Activated naive CD4-positive, alpha-beta T cell (primary cell): ENCODE data around the gene DLGAP1.
"Not testable (repeated sequence)": the region's sequence is repeated elsewhere in the genome, so short reads cannot be mapped to it uniquely, and the experiment has no call there.

Experiments
- DNase-seq, 4 experiments: peaks; one replicate each; lab custom pipeline; 2025; lab: John Stamatoyannopoulos, UW

The DLGAP1 gene

GRCh38 chr18:3583873-3584247, 871.2 kb downstream of the DLGAP1 start:
- DNase-seq = no peak

GRCh38 chr18:3583106-3583872, 871.8 kb downstream of the DLGAP1 start:
- DNase-seq = not testable (repeated sequence)

GRCh38 chr18:3581890-3582289, 873.2 kb downstream of the DLGAP1 start:
- DNase-seq = no peak

DNA sequence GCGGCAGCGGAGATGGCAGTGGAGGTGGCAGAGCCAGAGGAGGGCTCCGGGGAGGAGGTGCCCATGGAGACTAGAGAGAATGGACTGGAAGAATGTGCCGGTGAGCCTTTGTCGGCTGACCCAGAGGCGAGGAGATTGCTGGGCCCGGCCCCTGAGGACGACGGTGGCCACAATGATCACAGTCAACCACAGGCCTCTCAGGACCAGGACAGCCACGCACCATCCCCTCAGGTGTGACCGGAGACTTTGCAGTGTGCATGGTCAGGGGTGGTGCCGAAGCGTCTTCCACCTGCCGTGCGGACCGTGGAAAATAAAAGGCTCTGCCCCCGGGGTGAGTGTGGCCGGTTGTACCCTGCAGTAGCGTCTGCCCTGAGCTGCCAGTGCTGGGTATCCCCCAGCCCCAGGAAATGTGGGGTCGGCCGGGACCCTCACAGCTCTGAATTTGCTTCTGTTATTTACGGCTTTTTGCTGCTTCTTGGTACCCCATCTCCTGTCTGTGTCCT, 874.5 kb downstream of the DLGAP1 start:
- DNase-seq = not testable (repeated sequence)

- DNase-seq = no peak
Measured at GRCh38 chr18:3579701-3580100, 875.4 kb downstream of the DLGAP1 start.

GRCh38 chr18:3578621-3579020, 876.5 kb downstream of the DLGAP1 start:
- no peak for DNase-seq

DNA sequence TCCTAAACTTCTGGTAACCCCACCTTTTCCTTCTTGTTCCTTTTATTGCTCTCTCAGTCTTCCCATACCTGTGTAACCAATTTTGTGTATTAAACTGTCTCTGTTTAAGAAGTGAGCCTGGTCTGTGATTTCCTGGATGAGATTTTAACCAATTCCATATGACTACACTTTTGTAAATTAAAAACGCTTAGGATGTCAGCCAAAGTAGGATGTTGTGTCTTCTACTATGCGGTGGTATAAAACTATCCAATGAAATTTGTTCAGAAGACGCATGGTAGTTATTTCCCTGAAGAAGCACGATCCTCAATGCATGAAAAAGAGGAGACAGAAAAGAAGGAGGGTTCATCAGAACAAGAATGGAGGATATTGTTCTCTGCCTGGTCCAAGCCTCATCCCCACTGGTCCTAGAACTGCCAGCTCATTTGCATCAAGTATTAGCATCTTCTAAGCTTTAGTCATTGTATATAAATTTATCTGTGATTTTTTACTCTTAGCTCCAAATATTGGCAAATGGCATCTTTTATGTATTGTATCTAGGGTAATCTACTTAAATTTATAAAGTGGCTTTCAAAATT, 877.7 kb downstream of the DLGAP1 start:
- no peak for DNase-seq

DNA sequence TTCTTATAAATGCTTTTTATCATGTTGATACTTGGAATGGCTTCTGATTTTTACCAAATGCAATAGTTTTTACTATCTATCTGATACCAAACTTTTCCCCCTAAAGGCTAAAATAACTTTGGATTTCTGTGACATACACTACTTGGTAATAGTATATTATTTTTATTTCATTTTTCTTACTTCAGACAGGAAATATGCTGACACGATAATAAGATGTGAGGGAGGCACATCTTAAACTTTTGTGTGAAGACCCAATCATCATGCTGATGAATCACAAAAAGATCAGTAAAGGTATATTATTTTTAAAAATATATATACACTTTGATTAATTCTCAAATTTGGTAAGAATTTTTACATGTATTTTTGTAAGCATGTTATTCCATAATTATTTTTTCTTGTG, 882.3 kb downstream of the DLGAP1 start:
- DNase-seq = no peak

DNA sequence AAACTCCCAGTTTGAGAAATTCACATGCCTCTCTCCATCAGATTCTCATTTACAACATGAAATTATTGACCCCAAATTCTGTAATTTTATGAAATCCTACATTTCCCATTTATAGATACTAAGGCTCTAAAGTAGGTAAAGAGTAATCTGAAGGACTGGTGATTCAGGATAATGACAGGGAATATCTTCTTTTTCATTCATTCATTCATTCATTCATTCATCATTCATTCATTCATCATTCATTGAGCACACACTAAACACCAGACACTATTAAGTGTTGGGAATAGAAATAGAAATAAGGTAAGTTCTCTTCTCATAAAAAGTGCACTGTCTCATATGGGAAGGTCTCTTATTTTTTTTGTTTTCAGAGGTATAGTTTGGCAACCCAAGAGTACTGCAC, 888.3 kb downstream of the DLGAP1 start:
- DNase-seq = no peak

GRCh38 chr18:3560755-3561154, 894.4 kb downstream of the DLGAP1 start:
- DNase-seq = no peak

DNA sequence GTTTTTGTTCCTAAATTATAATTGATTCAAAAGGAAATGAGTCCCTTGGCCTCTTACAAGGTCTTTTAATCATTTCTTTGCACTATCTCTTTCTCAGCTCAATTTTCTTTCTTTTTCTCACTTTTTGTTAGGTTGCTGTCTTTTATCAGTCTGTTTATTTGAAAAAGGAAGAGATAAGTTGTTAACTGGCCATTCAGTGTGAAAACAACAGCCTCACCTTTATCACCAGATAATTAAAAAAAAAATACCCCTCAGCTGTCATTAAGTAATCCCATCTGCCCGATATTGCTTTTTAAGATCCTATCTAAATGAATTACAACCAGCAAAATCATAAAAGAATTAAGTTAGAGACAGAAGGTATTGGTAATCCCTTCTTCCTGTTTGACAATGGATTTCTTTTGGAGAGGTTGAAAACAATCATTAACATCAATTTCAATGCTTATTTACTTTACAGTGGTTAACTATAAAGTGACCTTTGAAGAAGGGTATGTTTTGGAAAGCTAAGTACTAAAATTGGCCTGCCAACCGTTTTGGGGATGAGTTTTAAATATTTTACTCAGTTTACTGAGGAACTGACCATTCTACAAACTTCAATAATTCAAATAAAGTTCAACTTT, 900.2 kb downstream of the DLGAP1 start:
- no peak for DNase-seq

- DNase-seq = no peak
Measured at GRCh38 chr18:3554091-3554601, 901.0 kb downstream of the DLGAP1 start.

- DNase-seq = no peak
Measured at GRCh38 chr18:3552305-3552704, 902.8 kb downstream of the DLGAP1 start.

DNA sequence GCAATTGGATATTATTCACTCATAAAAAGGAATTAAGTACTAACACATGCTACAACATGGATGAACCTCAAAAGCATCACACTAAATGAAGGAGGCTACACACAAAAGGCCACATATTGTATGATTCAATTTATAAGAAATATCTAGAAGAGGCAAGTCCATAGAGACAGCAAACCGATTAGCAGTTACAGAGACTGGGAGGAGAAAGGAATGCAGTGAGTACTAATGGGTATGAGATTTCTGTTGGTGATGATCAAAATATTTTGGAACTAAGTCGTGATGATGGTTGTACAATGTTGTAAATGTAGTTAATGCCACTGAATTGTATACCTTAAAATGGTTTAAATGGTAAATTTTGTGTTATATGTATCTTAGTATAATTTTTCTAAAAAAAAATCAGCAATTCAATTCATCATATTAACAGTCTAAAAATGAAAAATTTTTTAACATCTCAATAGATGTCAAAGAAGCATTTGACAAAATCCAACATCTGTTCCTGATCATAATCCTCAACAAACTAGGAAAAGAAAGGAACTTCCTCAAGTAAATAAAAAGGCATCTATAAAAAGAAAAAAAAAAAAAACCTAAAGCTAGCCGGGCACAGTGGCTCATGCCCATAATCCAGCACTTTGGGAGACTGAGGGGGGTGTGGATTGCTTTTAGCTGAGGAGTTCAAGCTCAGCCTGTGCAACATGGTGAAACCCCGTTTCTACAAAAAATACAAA, 907.1 kb downstream of the DLGAP1 start:
- no peak for DNase-seq

- DNase-seq = no peak
Measured at GRCh38 chr18:3546106-3546505, 909.0 kb downstream of the DLGAP1 start.

- no peak for DNase-seq
Measured at GRCh38 chr18:3544537-3544936, 910.6 kb downstream of the DLGAP1 start.

- no peak for DNase-seq
Measured at GRCh38 chr18:3541549-3542386, 913.3 kb downstream of the DLGAP1 start.

DNA sequence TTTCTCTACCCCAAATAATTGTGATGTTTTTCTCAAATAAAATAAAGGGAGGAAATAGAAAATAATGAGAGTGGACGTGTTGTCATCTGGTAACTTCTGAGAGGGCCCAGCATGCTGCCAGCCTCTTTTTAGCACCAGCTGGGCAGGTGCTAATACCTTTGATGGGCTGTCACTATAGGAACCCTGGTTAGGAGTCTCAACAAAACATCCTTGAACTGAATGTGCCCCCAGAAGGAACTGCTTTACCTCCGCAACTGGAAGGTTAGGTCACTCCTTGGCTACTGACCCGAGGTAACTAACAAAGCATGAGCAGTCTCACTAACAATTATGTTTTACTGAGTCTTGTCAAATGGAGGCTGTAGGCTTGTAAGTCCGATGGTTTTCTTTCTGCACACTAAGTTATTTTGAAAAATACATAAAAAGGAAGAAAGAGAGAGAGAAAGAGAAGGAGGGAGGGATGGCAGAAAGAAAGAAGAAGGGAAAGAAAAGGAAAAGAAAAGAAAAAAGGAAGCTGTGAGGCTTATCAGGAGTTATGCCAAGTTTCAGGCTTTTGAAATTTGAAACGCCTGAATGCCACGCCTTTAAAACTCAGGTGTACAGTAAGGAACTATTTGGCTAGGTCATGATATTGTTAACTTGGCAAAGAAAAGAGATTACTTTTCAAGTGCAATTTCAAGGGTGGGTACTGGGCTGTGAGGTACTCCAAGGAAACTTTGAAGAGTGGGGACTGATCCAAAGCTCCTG, 914.1 kb downstream of the DLGAP1 start:
- DNase-seq = no peak

GRCh38 chr18:3538954-3539617, 916.0 kb downstream of the DLGAP1 start:
- DNase-seq = no peak

DNA sequence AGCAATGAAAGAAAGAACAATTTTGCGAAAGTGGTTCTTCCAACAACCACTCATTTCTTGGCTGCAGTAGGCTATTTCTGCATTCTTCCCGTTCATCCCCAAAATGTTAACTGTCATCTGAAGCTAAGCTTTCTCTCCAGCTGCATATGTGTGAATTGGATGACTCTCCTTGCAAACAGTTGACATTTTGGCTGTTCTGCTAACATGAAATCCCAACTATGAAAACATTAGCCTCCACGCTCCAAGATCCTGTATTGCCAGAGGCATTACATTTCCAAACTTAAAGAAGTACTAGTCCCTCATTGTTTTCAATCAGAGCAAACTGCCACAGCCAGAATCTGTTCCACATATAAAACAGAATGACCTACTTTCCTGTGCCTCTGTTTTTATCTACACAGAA, 916.7 kb downstream of the DLGAP1 start:
- DNase-seq = no peak
